ENCODE data around the gene ANP32A.
A peak's percentile ranks its signal among the peaks of the same experiment; 100 is the strongest.

The ANP32A gene

GRCh38 chr15:68819495-68820294, 1.0 kb downstream of the ANP32A start:
- peak; percentile 38 for DNase-seq

GRCh38 chr15:68818769-68819494, 1.8 kb downstream of the ANP32A start:
- DNase-seq: peak; percentile 88

- peak; percentile 41 for DNase-seq
Observed at GRCh38 chr15:68818066-68818768, 2.5 kb downstream of the ANP32A start.

DNA sequence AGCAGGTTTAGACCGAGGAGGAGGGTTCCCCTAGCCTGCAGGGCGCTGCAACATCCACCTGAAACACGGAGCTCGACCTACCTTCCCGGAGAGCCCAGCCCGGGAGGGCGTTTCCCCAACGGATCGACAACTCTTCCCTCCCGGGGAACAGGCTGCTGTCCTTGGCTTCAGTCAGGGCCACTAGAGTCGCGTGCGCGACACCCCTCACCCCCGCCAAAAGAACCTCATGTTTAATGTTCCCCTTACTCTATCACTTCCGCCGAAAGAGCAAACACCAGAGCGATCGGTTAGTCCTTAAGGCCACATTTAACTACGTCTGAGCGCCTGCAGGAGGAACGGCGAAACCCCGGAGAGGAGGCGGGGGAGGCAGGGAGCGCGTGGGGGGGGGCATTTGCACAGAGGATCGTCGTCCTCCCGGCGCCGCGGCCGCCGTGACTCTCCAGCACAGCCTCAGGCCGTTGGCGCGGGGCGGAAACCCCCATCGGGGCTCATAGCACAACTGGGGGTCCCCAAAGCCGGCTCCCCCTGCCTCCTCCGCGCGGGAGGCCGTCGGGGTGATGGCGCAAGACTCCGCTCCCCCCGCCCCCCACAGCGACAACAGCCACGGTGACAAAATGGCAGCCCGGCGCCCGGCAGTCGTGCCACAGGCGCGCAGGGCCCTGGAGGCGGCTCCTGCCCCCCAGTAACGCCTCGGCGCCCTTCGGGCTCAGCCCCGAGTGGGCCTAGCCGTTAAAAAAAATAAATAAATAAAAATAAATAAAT, 3.2 kb downstream of the ANP32A start:
- peak; percentile 60 for DNase-seq

DNA sequence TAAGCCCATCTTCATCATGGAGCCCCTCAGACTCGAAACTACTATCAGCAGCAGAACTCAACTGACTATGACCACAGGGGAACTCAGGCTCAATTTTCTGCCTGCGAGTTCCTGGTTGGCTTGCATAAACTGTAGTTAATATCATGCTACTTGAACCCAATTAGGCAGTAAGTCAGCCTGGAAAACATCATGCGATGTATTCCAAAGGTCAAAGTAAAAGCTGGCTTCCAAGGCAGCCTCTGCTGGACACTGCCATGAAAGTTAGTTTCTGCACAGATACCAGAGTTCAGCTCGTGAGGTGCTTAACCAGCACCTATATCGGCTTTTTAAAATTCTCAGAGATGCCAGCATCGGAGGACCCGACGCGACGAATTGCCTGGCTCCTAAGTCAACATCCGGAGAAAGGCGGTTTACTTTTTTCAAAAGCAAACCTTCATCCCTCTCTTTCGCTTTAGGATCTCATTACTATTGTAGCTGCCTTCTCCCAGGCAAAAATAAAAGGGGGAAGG, 3.8 kb downstream of the ANP32A start:
- peak; percentile 45 for DNase-seq

- no peak for DNase-seq
Observed at GRCh38 chr15:68816158-68816557, 4.5 kb downstream of the ANP32A start.

GRCh38 chr15:68815598-68815997, 5.1 kb downstream of the ANP32A start:
- peak; percentile 69 for DNase-seq

- DNase-seq: no peak
Observed at GRCh38 chr15:68814596-68814995, 6.1 kb downstream of the ANP32A start.

GRCh38 chr15:68812597-68813431, 7.9 kb downstream of the ANP32A start:
- no peak for DNase-seq

GRCh38 chr15:68812069-68812468, 8.6 kb downstream of the ANP32A start:
- DNase-seq: no peak

- no peak for DNase-seq
Observed at GRCh38 chr15:68809517-68809916, 11.2 kb downstream of the ANP32A start.

DNA sequence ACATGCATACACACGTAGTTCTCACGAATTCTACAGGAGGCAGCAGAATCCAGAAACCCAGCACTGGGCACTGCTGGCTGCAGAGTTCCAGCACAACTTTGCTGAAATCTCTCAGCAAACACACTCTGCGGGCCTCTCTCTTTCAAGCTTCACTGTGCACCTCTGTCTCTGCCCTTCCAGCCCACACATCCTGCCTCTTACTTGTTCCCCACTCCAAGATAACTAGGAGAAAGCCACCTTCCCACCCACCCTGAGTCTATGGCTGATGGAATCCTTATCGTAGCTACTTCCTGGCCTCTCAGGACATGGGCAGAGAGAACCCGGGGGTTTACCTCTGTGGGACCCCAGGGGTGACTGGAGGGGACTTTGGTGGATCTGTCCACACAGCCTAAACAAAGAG, 11.9 kb downstream of the ANP32A start:
- DNase-seq: no peak

- DNase-seq: no peak
Observed at GRCh38 chr15:68808091-68808490, 12.6 kb downstream of the ANP32A start.

DNA sequence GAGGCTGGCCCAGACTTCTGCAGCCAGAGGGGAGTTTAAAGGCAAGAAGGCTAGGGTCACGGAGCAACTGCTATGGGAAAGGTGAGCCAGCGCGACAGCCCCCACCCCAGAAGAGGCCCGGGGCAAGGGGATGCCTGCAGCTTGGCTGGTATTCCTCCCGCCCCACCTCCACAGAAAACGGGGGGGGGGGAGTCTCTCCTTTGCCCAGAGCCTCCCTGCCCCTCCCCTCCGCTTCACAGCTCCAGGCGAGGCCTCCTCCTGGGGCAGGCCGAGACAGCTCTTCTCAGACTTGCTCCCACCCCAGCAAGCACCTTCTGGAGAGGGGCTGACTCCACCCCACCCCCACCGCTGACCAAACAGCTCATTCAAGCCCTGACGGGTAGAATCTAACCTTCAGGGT, 13.4 kb downstream of the ANP32A start:
- DNase-seq: no peak

DNA sequence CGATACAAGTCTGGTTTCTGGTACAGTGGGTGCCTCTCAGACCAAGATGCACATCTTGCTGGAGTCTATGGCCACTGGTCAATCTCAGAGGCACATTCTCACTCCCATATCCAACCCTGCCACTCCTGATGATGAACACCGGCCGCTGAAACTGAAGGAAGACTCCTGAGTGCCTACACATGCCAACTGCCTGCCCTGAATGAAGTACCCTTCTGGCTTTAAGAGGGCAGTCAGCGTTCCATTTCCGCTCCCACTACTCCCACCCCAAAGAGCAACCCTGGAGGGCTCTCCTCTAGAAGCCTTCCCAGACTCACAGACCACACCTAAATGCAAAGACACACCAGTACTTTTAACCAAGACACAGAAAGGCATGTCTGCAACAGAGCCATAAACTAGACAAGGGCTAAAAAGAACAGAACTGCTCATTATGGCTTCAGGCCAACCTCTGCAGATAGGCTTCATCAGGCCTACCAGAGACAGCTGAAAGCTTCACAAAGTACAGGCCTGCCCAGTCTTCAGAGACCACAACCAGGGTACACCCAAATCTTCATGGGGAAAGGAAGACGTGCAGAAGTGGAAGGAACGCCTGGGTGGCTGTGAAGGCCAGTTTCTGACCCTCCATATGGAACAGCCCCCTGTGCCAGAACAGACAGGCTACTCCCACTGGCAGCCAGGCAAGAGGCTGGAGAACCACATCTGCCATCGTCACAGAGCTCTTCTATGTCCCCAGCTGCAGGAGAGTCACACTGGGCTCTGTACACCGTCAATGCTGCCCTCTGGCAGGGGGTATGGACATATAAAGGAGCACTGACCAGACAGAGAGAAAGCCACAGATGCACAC, 14.3 kb downstream of the ANP32A start:
- no peak for DNase-seq

DNA sequence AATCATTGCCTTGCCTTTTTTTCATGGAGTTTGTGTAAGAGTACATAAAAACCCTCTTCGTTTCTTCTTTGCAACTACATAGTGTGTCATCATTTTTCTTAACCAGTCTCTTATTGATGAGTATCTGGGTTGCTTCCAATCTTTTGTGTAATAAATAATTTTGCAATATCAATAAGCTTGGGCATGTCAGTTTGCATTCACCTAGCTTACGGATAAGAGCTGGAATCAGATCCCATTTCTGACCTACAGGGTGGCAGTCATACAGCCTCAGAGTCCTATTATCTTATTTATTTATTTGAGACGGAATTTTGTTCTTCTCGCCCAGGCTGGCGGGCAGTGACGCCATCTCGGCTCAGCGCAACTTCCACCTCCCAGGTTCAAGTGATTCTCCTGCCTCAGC, 18.3 kb downstream of the ANP32A start:
- DNase-seq: no peak

- peak; percentile 26 for DNase-seq
Observed at GRCh38 chr15:68801572-68802148, 19.0 kb downstream of the ANP32A start.

GRCh38 chr15:68800875-68801274, 19.8 kb downstream of the ANP32A start:
- no peak for DNase-seq

GRCh38 chr15:68798346-68799094, 22.2 kb downstream of the ANP32A start:
- DNase-seq: peak; percentile 50

All from MV-4-11 (cell line).